ENCODE data around the gene MAGOH.

GRCh38 chr1:53278298-53278725 is 40.0 kb upstream of the MAGOH start:
- no peak for TF ChIP-seq ZNF629 (CRISPR knock-in tag; conservative IDR thresholded peaks at IDR 0.05)
- TF ChIP-seq HOXA7 (CRISPR knock-in tag; IDR thresholded peaks at IDR 0.05) = no peak
- TF ChIP-seq, protein P1, sequence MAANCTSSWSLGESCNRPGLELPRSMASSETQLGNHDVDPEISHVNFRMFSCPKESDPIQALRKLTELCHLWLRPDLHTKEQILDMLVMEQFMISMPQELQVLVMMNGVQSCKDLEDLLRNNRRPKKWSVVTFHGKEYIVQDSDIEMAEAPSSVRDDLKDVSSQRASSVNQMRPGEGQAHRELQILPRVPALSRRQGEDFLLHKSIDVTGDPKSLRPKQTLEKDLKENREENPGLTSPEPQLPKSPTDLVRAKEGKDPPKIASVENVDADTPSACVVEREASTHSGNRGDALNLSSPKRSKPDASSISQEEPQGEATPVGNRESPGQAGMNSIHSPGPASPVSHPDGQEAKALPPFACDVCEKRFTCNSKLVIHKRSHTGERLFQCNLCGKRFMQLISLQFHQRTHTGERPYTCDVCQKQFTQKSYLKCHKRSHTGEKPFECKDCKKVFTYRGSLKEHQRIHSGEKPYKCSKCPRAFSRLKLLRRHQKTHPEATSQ (CRISPR knock-in tag; IDR thresholded peaks at IDR 0.05; ENCODE audit: borderline replicate concordance) = no peak
- TF ChIP-seq JUND (CRISPR knock-in tag; IDR thresholded peaks at IDR 0.05) = no peak
- no peak for TF ChIP-seq MEIS2 (CRISPR knock-in tag; IDR thresholded peaks at IDR 0.05)
- TF ChIP-seq EP300 (IDR thresholded peaks at IDR 0.05; ENCODE audit: low read depth in 2 of 2, low read length in 2 of 2) = no peak
- TF ChIP-seq EP300 (CRISPR knock-in tag; IDR thresholded peaks at IDR 0.05; ENCODE audit: borderline replicate concordance) = no peak
- no peak for TF ChIP-seq GATAD2A (CRISPR knock-in tag; IDR thresholded peaks at IDR 0.05)
- TF ChIP-seq, protein P2, sequence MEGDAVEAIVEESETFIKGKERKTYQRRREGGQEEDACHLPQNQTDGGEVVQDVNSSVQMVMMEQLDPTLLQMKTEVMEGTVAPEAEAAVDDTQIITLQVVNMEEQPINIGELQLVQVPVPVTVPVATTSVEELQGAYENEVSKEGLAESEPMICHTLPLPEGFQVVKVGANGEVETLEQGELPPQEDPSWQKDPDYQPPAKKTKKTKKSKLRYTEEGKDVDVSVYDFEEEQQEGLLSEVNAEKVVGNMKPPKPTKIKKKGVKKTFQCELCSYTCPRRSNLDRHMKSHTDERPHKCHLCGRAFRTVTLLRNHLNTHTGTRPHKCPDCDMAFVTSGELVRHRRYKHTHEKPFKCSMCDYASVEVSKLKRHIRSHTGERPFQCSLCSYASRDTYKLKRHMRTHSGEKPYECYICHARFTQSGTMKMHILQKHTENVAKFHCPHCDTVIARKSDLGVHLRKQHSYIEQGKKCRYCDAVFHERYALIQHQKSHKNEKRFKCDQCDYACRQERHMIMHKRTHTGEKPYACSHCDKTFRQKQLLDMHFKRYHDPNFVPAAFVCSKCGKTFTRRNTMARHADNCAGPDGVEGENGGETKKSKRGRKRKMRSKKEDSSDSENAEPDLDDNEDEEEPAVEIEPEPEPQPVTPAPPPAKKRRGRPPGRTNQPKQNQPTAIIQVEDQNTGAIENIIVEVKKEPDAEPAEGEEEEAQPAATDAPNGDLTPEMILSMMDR (CRISPR knock-in tag; IDR thresholded peaks at IDR 0.05) = peak; percentile 84
- no peak for TF ChIP-seq THAP7 (CRISPR knock-in tag; IDR thresholded peaks at IDR 0.05)
- TF ChIP-seq ZNF577 (CRISPR knock-in tag; IDR thresholded peaks at IDR 0.05; ENCODE audit: borderline replicate concordance, low read depth) = no peak
- no peak for TF ChIP-seq NFAT5 (CRISPR knock-in tag; IDR thresholded peaks at IDR 0.05)
- TF ChIP-seq KLF13 (CRISPR knock-in tag; IDR thresholded peaks at IDR 0.05) = no peak
- TF ChIP-seq ZBTB21 (CRISPR knock-in tag; IDR thresholded peaks at IDR 0.05) = no peak

Data from HepG2 (cell line).